Amniotic epithelial cell (primary cell): ENCODE results near the gene ZER1.
A peak's percentile ranks its signal among the peaks of the same experiment; 100 is the strongest.

ENCODE experiments used
- DNase-seq: peaks from one replicate; pipeline ENCODE4 v3.0.0-alpha.2; 2010; ENCODE audit warnings: low read depth

Gene ZER1

DNA sequence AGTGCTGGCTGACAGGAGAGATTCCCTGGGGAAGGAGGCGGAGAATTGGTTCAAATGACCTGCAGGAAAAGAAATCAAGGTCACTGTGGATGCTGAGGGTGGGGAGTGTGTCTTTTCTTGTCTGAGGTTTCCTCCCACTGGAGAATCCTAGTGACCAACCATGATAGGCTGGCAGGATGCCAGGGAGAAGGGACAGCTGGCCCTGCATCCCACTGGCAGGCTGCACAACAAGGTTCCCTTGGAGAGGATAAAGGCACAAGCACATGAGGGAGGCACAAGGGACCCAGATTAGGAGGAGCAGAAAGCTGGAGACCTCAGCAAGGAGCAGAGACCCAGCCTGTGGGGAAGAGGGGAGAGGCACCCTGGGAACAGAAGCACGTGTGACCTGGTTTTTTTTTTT, 36.4 kb downstream of the ZER1 start:
- no peak for DNase-seq

DNA sequence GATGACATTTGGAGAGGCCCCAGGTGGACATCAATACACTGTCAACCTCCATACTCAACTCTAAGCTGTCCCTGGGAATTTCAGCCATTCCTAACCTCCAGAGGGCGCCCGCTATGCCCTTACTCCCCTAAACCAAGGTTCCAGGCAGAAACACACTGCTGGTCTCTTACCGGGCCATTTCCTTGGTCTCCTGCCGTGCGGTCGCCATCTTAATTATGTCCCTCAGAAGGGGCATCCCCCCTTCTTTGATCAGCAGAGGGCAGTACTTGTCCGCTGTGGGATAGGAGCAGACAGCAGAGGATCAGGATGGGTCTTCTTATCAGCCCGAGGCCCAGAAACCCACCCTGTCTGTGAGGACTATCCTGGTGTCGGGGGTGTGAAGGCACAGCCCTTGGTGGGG, 38.5 kb downstream of the ZER1 start:
- DNase-seq = peak; percentile 89

DNA sequence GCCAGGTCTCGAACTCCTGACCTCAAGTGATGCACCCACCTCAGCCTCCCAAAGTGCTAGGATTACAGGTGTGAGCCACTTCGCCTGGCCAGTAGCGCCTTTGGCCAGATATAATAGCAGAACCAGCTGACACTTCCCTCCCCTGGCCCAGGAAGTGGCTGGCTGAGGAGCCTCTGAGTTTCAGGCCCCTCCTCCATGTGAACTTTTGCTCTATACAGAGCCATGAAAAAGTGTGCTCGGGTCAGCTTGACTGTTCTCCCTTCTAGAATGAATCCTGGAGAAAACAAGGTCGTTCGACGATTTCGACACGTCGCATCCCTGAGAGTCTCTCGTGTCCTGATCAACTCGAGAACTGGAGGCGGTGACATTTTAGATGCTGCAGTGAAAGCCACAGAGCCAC, 39.2 kb downstream of the ZER1 start:
- DNase-seq = no peak

GRCh38 chr9:128731691-128732090, 40.0 kb downstream of the ZER1 start:
- DNase-seq = no peak

DNA sequence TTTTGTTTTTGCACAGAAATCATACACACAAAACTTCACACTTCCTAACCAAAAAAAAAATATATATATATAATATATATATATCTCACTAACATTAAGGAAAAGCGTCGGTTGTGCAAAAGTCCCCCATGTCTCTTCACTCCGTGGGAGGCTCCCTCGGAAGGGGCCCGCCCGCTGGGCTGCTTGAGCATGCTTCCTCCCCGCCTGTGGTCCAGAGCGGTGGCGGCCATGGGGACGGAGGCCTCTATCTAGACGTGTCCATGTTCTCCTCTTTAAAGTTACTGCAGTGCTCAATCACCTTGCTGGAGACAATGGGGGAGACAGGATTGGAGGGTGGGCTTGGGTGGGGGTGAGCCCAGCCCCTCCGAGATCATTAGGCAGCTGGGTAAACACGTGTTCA, 40.6 kb downstream of the ZER1 start:
- DNase-seq = no peak

- no peak for DNase-seq
Measured at GRCh38 chr9:128729766-128730517, 41.8 kb downstream of the ZER1 start.

GRCh38 chr9:128729302-128729701, 42.4 kb downstream of the ZER1 start:
- DNase-seq = no peak

DNA sequence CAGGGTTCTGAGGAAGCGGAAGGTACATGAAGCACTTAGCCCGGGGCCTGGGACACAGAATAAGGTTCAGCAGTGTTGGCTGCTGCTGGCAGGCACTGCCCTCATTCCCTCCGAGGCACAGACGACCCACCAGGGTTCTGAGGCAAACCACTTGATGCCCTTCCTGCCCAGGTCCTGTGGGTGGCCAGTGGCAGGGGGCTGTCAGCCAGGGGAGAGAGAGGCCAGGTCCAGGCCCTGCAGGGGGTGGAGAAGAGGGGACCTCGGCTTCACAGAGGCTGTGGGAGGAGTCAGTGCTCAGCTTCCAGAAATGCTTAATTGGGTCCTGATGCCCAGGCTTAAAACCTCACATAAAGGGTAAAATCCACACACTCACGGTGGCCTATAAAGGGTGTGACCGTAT, 43.4 kb downstream of the ZER1 start:
- DNase-seq = no peak

- DNase-seq = no peak
Measured at GRCh38 chr9:128727640-128728248, 44.0 kb downstream of the ZER1 start.

DNA sequence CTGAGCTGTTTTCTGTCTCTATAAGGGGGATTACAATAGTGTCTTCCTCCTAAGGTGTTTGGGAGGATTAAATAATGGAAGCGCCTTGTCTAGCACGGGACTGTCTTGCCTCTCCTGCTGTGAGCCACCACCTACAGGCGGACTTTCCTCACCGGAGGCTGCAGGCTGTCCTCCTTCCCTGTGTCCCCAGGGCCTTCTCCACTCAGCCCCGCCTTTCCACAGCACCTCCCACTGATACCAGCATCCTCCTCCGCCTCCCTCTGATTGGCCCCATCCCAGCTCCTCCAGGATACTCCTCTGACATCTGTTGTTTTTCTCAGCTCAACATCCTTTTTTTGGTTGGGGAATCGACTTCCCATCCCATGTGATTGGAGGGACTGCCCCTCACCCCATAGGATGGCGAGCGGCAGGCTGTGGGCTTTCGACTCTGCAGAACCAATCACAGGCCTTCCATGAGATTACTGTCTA, 46.9 kb downstream of the ZER1 start:
- DNase-seq = peak; percentile 91

- peak; percentile 95 for DNase-seq
Measured at GRCh38 chr9:128723866-128724743, 47.6 kb downstream of the ZER1 start, which contains the start of gene ZDHHC12. Gene ZDHHC12, minus strand, starts transcription at chr9:128724127. Its CDS starts 34 bp downstream, at chr9:128724093.

- DNase-seq = no peak
Measured at GRCh38 chr9:128723352-128723865, 48.3 kb downstream of the ZER1 start.

DNA sequence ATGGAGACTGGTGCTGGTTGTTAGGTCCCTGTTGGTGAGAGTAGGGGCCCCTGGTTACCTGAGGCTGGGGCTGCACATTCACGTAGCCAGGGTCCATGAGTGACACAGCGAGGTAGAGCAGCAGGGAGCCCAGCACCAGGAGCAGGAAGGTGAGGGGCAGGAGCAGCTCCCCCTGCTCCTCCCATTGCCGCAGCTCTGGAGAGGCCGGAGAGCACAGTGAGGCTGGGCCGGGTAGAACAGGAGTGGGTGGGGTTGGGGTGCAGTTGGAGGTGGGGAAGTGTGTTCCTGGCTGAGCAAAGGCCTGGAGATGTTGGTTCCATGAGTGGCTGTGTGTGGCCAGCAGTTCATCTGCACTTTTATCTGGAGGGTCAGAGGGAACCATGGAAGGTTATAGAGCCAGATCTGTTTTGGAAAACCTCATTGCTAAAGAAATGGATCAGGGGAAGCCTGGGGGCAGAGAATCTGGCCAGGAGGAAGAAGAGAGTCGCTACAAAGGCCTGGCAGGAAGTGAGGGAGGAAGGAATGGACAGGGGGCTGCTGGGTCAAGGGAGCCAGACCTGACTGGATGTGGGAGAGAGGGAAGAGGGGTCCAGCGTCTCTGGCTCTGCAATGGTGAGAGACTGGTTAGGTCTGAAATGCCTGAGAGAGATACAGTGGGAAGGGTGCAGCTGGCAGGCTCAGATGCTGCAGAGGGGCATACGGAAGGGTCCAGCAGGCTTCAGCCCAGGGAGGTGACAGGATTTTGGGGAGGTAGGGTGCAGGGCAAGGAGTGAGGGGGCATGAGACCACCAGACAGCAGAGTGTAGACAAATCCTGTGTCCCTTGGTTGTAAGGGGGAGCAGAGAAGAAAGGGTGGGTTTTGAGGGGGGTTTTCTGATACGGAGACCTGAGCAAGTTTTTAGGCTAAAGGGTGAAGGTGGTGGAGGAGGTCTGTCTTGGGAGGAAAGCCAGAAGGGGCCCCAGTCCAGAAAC, 49.1 kb downstream of the ZER1 start:
- no peak for DNase-seq

- no peak for DNase-seq
Measured at GRCh38 chr9:128721487-128722010, 50.2 kb downstream of the ZER1 start.

- no peak for DNase-seq
Measured at GRCh38 chr9:128720841-128721486, 50.8 kb downstream of the ZER1 start.

GRCh38 chr9:128719919-128720605, 51.7 kb downstream of the ZER1 start:
- no peak for DNase-seq

GRCh38 chr9:128718475-128718874, 53.3 kb downstream of the ZER1 start:
- no peak for DNase-seq

DNA sequence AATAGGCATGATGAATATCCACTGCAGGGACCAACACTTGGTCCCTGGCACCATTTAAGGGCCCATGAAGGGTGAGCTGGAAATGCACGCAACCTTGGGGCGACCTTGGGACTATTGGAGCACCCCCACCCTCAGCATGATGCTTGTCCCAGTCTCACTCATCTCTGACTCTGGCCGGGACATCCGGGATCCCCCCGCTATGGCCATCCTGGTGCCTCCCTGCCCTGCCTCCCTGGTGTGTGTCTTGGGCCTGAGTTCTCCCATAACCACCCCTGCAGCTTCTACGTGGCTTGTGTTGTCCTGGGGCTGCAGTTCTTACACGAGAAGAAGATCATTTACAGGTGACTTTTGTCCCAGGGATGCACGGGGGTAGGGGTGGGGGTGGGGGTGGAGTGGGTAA, 53.7 kb downstream of the ZER1 start:
- no peak for DNase-seq

DNA sequence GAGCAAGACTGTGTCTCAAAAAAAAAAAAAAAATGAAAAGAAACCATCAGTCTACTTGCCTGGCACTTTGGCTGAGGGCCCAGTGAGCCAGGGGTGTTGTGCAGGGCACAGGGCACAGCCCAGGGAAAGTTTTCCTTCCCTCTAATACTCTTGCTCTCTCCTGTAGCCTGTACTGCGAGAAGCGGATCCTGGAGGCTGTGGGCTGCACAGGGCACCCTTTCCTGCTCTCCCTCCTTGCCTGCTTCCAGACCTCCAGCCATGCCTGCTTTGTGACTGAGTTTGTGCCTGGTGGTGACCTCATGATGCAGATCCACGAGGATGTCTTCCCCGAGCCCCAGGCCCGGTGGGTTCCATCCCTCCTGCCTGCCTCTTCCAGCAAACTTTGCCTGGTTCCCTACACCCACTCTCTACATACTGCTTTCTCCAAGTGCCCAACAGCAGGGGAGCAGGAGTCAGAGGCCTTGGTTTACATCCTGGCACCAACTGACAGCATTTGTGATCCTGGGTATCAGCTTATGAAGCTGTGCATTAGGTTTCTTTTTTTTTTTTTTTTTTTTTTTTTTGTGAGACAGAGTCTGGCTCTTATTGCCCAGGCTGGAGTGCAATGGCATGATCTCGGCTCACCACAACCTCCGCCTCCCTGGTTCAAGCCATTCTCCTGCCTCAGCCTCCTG, 55.0 kb downstream of the ZER1 start:
- DNase-seq = no peak
